ENCODE measurements around the gene EYA2. TPM values are rescaled to one million over a fixed set of nuclear protein-coding genes. Genes with fewer than 3 reads are reported as not detected.
A peak's percentile ranks its signal among the peaks of the same experiment; 100 is the strongest.

The EYA2 gene
- total RNA-seq, 1 donor from 2014 or later, result 1.3 TPM

GRCh38 chr20:47142774-47143170 is 248.1 kb downstream of the EYA2 start:
- H3K4me3 Mint-ChIP-seq, result no peak overlapping the region
- H3K27ac Mint-ChIP-seq (ENCODE audit: unreplicated experiment), result no peak overlapping the region
- DNase-seq (ENCODE audit: low read depth, low spot score), result no peak
- no peaks in the 10 kb centered on the region for H3K36me3 Mint-ChIP-seq (ENCODE audit: low read depth)
- TF ChIP-seq, protein P1, sequence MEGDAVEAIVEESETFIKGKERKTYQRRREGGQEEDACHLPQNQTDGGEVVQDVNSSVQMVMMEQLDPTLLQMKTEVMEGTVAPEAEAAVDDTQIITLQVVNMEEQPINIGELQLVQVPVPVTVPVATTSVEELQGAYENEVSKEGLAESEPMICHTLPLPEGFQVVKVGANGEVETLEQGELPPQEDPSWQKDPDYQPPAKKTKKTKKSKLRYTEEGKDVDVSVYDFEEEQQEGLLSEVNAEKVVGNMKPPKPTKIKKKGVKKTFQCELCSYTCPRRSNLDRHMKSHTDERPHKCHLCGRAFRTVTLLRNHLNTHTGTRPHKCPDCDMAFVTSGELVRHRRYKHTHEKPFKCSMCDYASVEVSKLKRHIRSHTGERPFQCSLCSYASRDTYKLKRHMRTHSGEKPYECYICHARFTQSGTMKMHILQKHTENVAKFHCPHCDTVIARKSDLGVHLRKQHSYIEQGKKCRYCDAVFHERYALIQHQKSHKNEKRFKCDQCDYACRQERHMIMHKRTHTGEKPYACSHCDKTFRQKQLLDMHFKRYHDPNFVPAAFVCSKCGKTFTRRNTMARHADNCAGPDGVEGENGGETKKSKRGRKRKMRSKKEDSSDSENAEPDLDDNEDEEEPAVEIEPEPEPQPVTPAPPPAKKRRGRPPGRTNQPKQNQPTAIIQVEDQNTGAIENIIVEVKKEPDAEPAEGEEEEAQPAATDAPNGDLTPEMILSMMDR (conservative IDR thresholded peaks at IDR 0.05), result no peak
- H3K9me3 Mint-ChIP-seq, result no peaks in the 10 kb centered on the region
- no peaks in the 10 kb centered on the region for H3K27me3 Mint-ChIP-seq (ENCODE audit: low read depth)
- H3K4me1 Mint-ChIP-seq, result peaks cover 20% of the 10 kb centered on the region

- Mint-ChIP-seq H3K27ac (ENCODE audit: unreplicated experiment) (no peak overlapping the region), H3K9me3 (no peaks in the 10 kb centered on the region), H3K4me1 (peaks cover 20% of the 10 kb centered on the region), H3K4me3 (no peak overlapping the region), H3K36me3 (ENCODE audit: low read depth) (no peaks in the 10 kb centered on the region), H3K27me3 (ENCODE audit: low read depth) (no peaks in the 10 kb centered on the region)
- DNase-seq (ENCODE audit: low read depth, low spot score), result no peak
- TF ChIP-seq, protein P1 (conservative IDR thresholded peaks at IDR 0.05), result no peak
Observed at GRCh38 chr20:47143657-47144056, 249.0 kb downstream of the EYA2 start.

DNA sequence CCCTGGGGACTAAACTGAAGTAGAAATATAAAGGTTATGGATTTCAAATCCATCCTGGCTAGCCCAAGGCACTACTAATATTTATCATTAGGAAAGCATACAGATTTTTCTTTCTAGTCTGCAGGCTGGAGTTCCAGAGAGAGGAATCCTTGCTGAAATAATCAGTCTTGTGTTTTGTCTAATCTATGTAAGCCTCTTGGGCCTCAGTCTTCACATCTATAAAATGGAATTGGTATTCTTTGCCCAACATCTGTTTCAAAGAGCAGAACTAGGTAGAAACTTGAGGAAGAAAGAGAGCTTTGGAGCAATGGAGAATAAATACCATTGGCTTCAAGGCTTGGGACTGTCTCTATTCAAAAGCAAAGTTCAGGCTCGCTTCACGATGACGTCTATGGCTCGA is 249.8 kb downstream of the EYA2 start:
- DNase-seq (ENCODE audit: low read depth, low spot score), result no peak
- TF ChIP-seq, protein P1 (conservative IDR thresholded peaks at IDR 0.05), result no peak
- no peaks in the 10 kb centered on the region for H3K9me3 Mint-ChIP-seq
- H3K36me3 Mint-ChIP-seq (ENCODE audit: low read depth), result no peaks in the 10 kb centered on the region
- H3K4me3 Mint-ChIP-seq, result no peak overlapping the region
- H3K27ac Mint-ChIP-seq (ENCODE audit: unreplicated experiment), result no peak overlapping the region
- H3K4me1 Mint-ChIP-seq, result peaks cover 20% of the 10 kb centered on the region
- no peaks in the 10 kb centered on the region for H3K27me3 Mint-ChIP-seq (ENCODE audit: low read depth)

GRCh38 chr20:47146686-47147085 is 252.0 kb downstream of the EYA2 start:
- Mint-ChIP-seq H3K9me3 (peaks cover 3% of the 10 kb centered on the region), H3K27ac (ENCODE audit: unreplicated experiment) (no peak overlapping the region), H3K4me1 (peaks cover 24% of the 10 kb centered on the region), H3K27me3 (ENCODE audit: low read depth) (no peaks in the 10 kb centered on the region), H3K4me3 (peak overlapping the region; percentile 32), H3K36me3 (ENCODE audit: low read depth) (no peaks in the 10 kb centered on the region)
- DNase-seq (ENCODE audit: low read depth, low spot score), result no peak
- TF ChIP-seq, protein P1 (conservative IDR thresholded peaks at IDR 0.05), result no peak

GRCh38 chr20:47148059-47148458 is 253.4 kb downstream of the EYA2 start:
- H3K4me1 Mint-ChIP-seq, result peaks cover 24% of the 10 kb centered on the region
- H3K36me3 Mint-ChIP-seq (ENCODE audit: low read depth), result no peaks in the 10 kb centered on the region
- H3K27me3 Mint-ChIP-seq (ENCODE audit: low read depth), result no peaks in the 10 kb centered on the region
- no peak for DNase-seq (ENCODE audit: low read depth, low spot score)
- H3K4me3 Mint-ChIP-seq, result no peak overlapping the region
- H3K27ac Mint-ChIP-seq (ENCODE audit: unreplicated experiment), result no peak overlapping the region
- TF ChIP-seq, protein P1 (conservative IDR thresholded peaks at IDR 0.05), result no peak
- peaks cover 3% of the 10 kb centered on the region for H3K9me3 Mint-ChIP-seq

GRCh38 chr20:47149939-47150338 is 255.3 kb downstream of the EYA2 start:
- DNase-seq (ENCODE audit: low read depth, low spot score), result no peak
- H3K36me3 Mint-ChIP-seq (ENCODE audit: low read depth), result no peaks in the 10 kb centered on the region
- peaks cover 3% of the 10 kb centered on the region for H3K9me3 Mint-ChIP-seq
- no peaks in the 10 kb centered on the region for H3K27me3 Mint-ChIP-seq (ENCODE audit: low read depth)
- no peak overlapping the region for H3K27ac Mint-ChIP-seq (ENCODE audit: unreplicated experiment)
- H3K4me1 Mint-ChIP-seq, result peaks cover 19% of the 10 kb centered on the region
- H3K4me3 Mint-ChIP-seq, result no peak overlapping the region
- TF ChIP-seq, protein P1 (conservative IDR thresholded peaks at IDR 0.05), result no peak

Measured in neural crest cell (in vitro differentiated cells).